K562 (cell line): ENCODE results near the gene TSR3. TPM values are rescaled to one million over a fixed set of nuclear protein-coding genes. Genes with fewer than 3 reads are reported as not detected.

ENCODE experiments used
- ATAC-seq: fragments of 200-7000 bp; cut with Tn5 transposase; 3 replicates; pipeline ENCODE4 v1.9.1; 2020; ENCODE audit warnings: moderate library complexity
- BruUV-seq: library from RNA; stranded (reverse); fragments of 400-500 nt; replicated peaks from 2 replicates; lab custom pipeline; 2021; lab: Mats Ljungman, UMichigan
- CTCF ChIA-PET: fragments of 300-600 bp; formaldehyde crosslinking; extraction: SDS; loops from one replicate; lab custom pipeline; 2021; ENCODE audit warnings: low intra/inter-chr PET ratio; lab: Yijun Ruan, JAX
- POLR2A ChIA-PET: fragments of 300-600, 350-650 bp; sonication (Branson Sonifier 250); formaldehyde crosslinking; extraction: SDS; loops from one replicate; lab custom pipeline; 2021; ENCODE audit warnings: antibody characterized with exemption, inconsistent platforms; lab: Yijun Ruan, JAX
- DNase-seq, 4 experiments: peaks; one replicate each; pipeline versions ENCODE4 v3.0.0 to v3.0.0-alpha.2; 2011 to 2018; ENCODE audit warnings: low spot score in 3 of 4, mixed read lengths in 3 of 4; ENCODE audit errors: extremely low read depth in 1 of 4
- FAIRE-seq: peaks from 2 replicates; lab custom pipeline; 2011; peaks lifted over from hg19 to GRCh38; lab: Jason Lieb, UNC
- H2AFZ ChIP-seq: 2 replicates; pipeline ENCODE4 v1.6.0; 2011; ENCODE audit warnings: low read depth, low read length, control low read depth, inconsistent platforms
- H3K27ac ChIP-seq: fragments of 200-600 bp; 3 replicates; pipeline ENCODE4 v1.8.0; 2011; ENCODE audit warnings: low read depth, mild to moderate bottlenecking, control low read depth, inconsistent platforms, low read length, moderate library complexity, mixed read lengths; ENCODE audit errors: extremely low read depth
- H3K27me3 ChIP-seq, 2 experiments: fragments of 300-600 bp in 1 of 2; 2 replicates in 1 of 2; 3 replicates in 1 of 2; pipeline versions ENCODE4 v1.6.0 to v1.8.0; 2011; ENCODE audit warnings: inconsistent platforms in 2 of 2, low read length in 2 of 2, mild to moderate bottlenecking in 1 of 2, mixed read lengths in 1 of 2, moderate library complexity in 1 of 2; ENCODE audit not compliant: control insufficient read depth in 2 of 2, insufficient read depth in 2 of 2
- H3K36me3 ChIP-seq: fragments of 300-600 bp; 3 replicates; pipeline ENCODE4 v1.8.0; 2011; ENCODE audit warnings: mild to moderate bottlenecking, low read length, inconsistent platforms; ENCODE audit not compliant: control insufficient read depth, insufficient read depth
- H3K4me1 ChIP-seq, 2 experiments: fragments of 200-600 bp in 1 of 2; replicated peaks in 1 of 2; 2 replicates in 1 of 2; 3 replicates in 1 of 2; pipeline versions ENCODE4 v1.5.1 to v1.8.0; 2011; ENCODE audit warnings: inconsistent platforms in 2 of 2, low read length in 2 of 2, mild to moderate bottlenecking in 1 of 2, mixed read lengths in 1 of 2, moderate library complexity in 1 of 2; ENCODE audit not compliant: control insufficient read depth in 2 of 2, insufficient read depth in 2 of 2
- H3K4me2 ChIP-seq: 2 replicates; pipeline ENCODE4 v1.6.1; 2011; ENCODE audit warnings: low read length, control low read depth, inconsistent platforms, mixed read lengths; ENCODE audit not compliant: insufficient read depth
- H3K4me3 ChIP-seq: fragments of 200-600 bp; sonication (generic), shearing (Covaris generic); 2 replicates; pipeline ENCODE4 v1.5.1; 2016; ENCODE audit warnings: control low read depth, inconsistent platforms
- H3K79me2 ChIP-seq: fragments of 200-600 bp; 3 replicates; pipeline ENCODE4 v1.8.0; 2011; ENCODE audit warnings: low read length, inconsistent platforms; ENCODE audit not compliant: control insufficient read depth, insufficient read depth
- H3K9ac ChIP-seq, 2 experiments: 2 replicates each; pipeline versions ENCODE4 v1.6.0 to v1.6.1; 2011; ENCODE audit warnings: low read depth in 2 of 2, low read length in 2 of 2, control low read depth in 1 of 2, inconsistent platforms in 1 of 2, mild to moderate bottlenecking in 1 of 2, mixed read lengths in 1 of 2; ENCODE audit not compliant: insufficient read depth in 1 of 2
- H3K9me1 ChIP-seq: one replicate; pipeline ENCODE4 v1.6.0; 2011; ENCODE audit warnings: inconsistent platforms, mild to moderate bottlenecking, low read length, moderate library complexity; ENCODE audit not compliant: control insufficient read depth, insufficient read depth
- H3K9me3 ChIP-seq: replicated peaks from 2 replicates; pipeline ENCODE4 v1.5.1; 2011; ENCODE audit warnings: low read depth, low read length, inconsistent platforms; ENCODE audit not compliant: control insufficient read depth, insufficient read depth
- H4K20me1 ChIP-seq: replicated peaks from 2 replicates; pipeline ENCODE4 v1.6.1; 2011; ENCODE audit warnings: low read length, inconsistent platforms, mixed read lengths; ENCODE audit not compliant: control insufficient read depth, insufficient read depth
- NCOA4 ChIP-seq: fragments of 450-650 bp; IDR thresholded peaks from 2 replicates; pipeline ENCODE4 v1.6.1; 2018; ENCODE audit warnings: mild to moderate bottlenecking; ENCODE audit not compliant: partially characterized antibody
- PTRF ChIP-seq: fragments of 450-650 bp; IDR thresholded peaks from 2 replicates; pipeline ENCODE4 v1.6.1; 2016; ENCODE audit warnings: mild to moderate bottlenecking, missing genetic modification characterization, missing compliant biosample characterization
- RFX7 ChIP-seq: fragments of 250-450 bp; sonication (Bioruptor Pico); IDR thresholded peaks from 2 replicates; pipeline ENCODE4 v1.5.1; 2021; ENCODE audit warnings: mild to moderate bottlenecking
- TAF1 ChIP-seq: IDR thresholded peaks from 2 replicates; pipeline ENCODE4 v1.6.1; 2011; ENCODE audit warnings: mild to moderate bottlenecking, low read length, moderate library complexity; ENCODE audit not compliant: insufficient read depth, control insufficient read depth, severe bottlenecking; ENCODE audit errors: extremely low read depth
- WGBS: fragments of 100-300 bp; shearing (Covaris generic); methylation state at CpG from one replicate; pipeline ENCODE4 v1.1.6; 2016; ENCODE audit warnings: low coverage, mixed read lengths; ENCODE audit not compliant: insufficient coverage; ENCODE audit errors: missing lambda C conversion rate; 5-methylcytosine and 5-hydroxymethylcytosine counted together
- in situ Hi-C: fragments of 300-500 bp; cut with MboI; formaldehyde crosslinking; loops from 4 replicates; pipeline ENCODE4 v1.15.0; 2018; ENCODE audit warnings: inconsistent platforms, mixed read lengths
- intact Hi-C: fragments of 100-400 bp; cut with micrococcal nuclease; formaldehyde crosslinking; loops from 2 replicates; pipeline ENCODE4 v1.14.2; 2022
- polyA plus RNA-seq, 8 experiments: library from polyadenylated mRNA; depleted of rRNA in 4 of 8; stranded (reverse) in 5 of 8; unstranded in 3 of 8; fragments of >200 nt; fragmentation: Nextera tagmentation in 2 of 8; fragmentation: Illumina TruSeq in 1 of 8; extraction: Ambion mirVana in 2 of 8; extraction: Trizol in 1 of 8; gene quantifications; 2 replicates each; pipeline versions ENCODE4 v1.2.1 to v1.2.3, GENCODE V29; 2011 to 2014; ENCODE audit warnings: inconsistent platforms in 1 of 8, missing spikeins in 1 of 8
- total RNA-seq, 7 experiments: library from RNA; depleted of rRNA in 6 of 7; stranded (reverse); fragments of >200 nt in 6 of 7; fragmentation: Illumina TruSeq in 2 of 7; extraction: Trizol in 2 of 7; gene quantifications; 2 replicates each; pipeline versions ENCODE4 v1.2.1 to v1.2.3, GENCODE V29; 2011 to 2021; ENCODE audit warnings: low replicate concordance in 1 of 7
- TF ChIP-seq, protein P1 (sequence below): sonication (generic); formaldehyde crosslinking; IDR thresholded peaks from 2 replicates; pipeline ENCODE4 v1.9.0; 2022; ENCODE audit warnings: mild to moderate bottlenecking, missing genetic modification reagents
- TF ChIP-seq, protein P2 (sequence below), 2 experiments: fragments of 450-650 bp; IDR thresholded peaks; 2 replicates each; pipeline ENCODE4 v1.6.1; 2016; ENCODE audit warnings: mild to moderate bottlenecking in 2 of 2, borderline replicate concordance in 1 of 2, low read depth in 1 of 2, moderate library complexity in 1 of 2
- TF ChIP-seq, protein P3 (sequence below): fragments of 150-350 bp; conservative IDR thresholded peaks from 2 replicates; pipeline ENCODE4 v1.6.1; 2014; ENCODE audit warnings: low read length
- TF ChIP-seq, protein P4 (sequence below), 3 experiments: fragments of 200-800 bp in 1 of 3; sonication (Bioruptor generic) in 1 of 3; sonication (generic) in 1 of 3; formaldehyde crosslinking in 1 of 3; IDR thresholded peaks; 2 replicates each; pipeline versions ENCODE4 v1.6.1 to v1.8.0; 2016 to 2022; ENCODE audit warnings: mild to moderate bottlenecking in 2 of 3, missing compliant biosample characterization in 2 of 3, missing genetic modification characterization in 2 of 3, missing genetic modification reagents in 1 of 3

TSR3 gene
- total and polyA plus RNA-seq, 9 of the 15 experiments (the other 6 are each of a cell fraction or from before 2014, with no cell fraction given): 1.5 to 74.8 (median 16.5) TPM

DNA sequence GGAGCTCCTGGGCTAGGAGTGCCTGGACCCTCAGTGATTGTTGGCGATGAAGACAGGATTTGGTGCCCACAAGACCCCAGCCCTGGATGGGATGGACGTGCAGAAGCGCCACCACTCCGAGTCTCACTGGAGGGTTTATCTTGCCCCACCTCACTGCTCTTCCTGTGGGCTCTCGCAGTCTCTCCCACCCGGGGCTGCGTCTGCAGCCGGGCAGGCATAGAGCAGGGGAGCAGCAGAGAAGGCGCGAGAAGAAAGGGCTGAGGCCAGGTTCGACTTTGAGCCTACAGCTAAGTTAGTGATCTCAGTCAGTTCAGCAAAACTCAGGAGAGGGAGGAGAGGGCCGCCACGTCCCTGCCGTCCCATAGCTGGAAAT lies 35.7 kb downstream of the TSR3 start:
- FAIRE-seq: no peak
- TF ChIP-seq, protein P1, sequence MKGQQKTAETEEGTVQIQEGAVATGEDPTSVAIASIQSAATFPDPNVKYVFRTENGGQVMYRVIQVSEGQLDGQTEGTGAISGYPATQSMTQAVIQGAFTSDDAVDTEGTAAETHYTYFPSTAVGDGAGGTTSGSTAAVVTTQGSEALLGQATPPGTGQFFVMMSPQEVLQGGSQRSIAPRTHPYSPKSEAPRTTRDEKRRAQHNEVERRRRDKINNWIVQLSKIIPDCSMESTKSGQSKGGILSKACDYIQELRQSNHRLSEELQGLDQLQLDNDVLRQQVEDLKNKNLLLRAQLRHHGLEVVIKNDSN: no peak
- TF ChIP-seq, protein P2, sequence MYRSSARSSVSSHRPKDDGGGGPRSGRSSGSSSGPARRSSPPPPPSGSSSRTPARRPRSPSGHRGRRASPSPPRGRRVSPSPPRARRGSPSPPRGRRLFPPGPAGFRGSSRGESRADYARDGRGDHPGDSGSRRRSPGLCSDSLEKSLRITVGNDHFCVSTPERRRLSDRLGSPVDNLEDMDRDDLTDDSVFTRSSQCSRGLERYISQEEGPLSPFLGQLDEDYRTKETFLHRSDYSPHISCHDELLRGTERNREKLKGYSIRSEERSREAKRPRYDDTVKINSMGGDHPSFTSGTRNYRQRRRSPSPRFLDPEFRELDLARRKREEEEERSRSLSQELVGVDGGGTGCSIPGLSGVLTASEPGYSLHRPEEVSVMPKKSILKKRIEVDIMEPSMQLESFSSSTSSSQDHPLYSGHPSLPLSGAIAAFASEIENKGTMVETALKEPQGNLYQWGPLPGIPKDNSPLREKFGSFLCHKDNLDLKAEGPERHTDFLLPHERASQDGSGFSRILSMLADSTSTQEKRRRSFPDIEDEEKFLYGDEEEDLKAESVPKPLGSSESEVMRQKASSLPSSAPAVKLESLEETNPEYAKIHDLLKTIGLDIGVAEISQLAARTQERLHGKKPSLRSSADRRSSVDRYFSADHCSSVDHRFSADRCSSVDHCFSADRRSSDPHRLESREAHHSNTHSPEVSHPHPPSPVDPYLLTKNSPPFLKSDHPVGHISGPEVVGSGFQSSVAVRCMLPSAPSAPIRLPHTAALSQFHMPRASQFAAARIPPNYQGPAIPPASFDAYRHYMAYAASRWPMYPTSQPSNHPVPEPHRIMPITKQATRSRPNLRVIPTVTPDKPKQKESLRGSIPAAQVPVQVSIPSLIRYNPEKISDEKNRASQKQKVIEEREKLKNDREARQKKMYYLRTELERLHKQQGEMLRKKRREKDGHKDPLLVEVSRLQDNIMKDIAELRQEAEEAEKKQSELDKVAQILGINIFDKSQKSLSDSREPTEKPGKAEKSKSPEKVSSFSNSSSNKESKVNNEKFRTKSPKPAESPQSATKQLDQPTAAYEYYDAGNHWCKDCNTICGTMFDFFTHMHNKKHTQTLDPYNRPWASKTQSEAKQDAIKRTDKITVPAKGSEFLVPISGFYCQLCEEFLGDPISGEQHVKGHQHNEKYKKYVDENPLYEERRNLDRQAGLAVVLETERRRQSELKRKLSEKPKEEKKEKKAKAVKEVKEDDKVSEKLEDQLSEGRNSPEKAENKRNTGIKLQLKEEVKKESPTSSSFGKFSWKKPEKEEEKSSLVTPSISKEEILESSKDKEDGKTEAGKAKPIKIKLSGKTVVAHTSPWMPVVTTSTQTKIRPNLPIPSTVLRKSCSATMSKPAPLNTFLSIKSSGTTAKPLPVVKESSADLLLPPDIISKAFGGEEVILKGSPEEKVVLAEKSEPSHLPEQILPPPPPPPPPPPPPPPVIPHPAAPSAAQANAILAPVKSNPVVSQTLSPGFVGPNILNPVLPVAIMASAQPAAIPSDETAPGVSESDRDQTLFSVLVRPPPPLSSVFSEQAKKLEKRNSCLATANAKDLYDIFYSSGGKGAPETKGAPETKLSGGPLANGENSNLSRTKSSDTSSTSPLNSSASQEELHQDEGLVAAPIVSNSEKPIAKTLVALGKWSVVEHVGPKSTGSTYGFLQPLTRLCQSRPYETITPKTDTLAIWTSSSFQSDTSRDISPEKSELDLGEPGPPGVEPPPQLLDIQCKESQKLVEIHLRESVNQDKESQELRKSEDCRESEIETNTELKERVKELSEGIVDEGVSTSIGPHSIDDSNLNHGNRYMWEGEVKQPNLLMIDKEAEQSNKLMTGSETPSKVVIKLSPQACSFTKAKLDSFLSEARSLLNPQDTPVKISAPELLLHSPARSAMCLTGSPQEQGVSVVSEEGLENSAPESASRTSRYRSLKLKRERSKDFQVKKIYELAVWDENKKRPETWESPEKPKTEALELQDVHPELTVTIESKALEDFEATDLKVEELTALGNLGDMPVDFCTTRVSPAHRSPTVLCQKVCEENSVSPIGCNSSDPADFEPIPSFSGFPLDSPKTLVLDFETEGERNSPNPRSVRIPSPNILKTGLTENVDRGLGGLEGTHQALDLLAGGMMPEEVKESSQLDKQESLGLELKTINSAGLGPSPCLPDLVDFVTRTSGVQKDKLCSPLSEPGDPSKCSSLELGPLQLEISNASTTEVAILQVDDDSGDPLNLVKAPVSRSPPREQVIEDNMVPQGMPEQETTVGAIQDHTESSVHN (IDR thresholded peaks at IDR 0.05; ENCODE audit: borderline replicate concordance in 1 of 2, low read depth in 1 of 2): no peak
- TF ChIP-seq, protein P3, sequence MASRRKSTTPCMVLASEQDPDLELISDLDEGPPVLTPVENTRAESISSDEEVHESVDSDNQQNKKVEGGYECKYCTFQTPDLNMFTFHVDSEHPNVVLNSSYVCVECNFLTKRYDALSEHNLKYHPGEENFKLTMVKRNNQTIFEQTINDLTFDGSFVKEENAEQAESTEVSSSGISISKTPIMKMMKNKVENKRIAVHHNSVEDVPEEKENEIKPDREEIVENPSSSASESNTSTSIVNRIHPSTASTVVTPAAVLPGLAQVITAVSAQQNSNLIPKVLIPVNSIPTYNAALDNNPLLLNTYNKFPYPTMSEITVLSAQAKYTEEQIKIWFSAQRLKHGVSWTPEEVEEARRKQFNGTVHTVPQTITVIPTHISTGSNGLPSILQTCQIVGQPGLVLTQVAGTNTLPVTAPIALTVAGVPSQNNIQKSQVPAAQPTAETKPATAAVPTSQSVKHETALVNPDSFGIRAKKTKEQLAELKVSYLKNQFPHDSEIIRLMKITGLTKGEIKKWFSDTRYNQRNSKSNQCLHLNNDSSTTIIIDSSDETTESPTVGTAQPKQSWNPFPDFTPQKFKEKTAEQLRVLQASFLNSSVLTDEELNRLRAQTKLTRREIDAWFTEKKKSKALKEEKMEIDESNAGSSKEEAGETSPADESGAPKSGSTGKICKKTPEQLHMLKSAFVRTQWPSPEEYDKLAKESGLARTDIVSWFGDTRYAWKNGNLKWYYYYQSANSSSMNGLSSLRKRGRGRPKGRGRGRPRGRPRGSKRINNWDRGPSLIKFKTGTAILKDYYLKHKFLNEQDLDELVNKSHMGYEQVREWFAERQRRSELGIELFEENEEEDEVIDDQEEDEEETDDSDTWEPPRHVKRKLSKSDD: no peak
- no peak for TF ChIP-seq PTRF (tag)
- no peak for TF ChIP-seq TAF1
- TF ChIP-seq, protein P4, sequence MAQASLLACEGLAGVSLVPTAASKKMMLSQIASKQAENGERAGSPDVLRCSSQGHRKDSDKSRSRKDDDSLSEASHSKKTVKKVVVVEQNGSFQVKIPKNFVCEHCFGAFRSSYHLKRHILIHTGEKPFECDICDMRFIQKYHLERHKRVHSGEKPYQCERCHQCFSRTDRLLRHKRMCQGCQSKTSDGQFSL (CRISPR knock-in tag; IDR thresholded peaks at IDR 0.05): no peak
- TF ChIP-seq, protein P4 (tag; IDR thresholded peaks at IDR 0.05): no peak
- no peak for TF ChIP-seq NCOA4
- no peak for TF ChIP-seq RFX7 (CRISPR knock-in tag)

More for the DNA sequence above, 35.7 kb downstream of the TSR3 start:
- Histone ChIP-seq H3K27me3 (no peaks in the 10 kb centered on the region), H3K9ac (peak overlapping the region in 1 of 2 experiments; percentile 58; a peak in 1 of 4 replicates), H2AFZ (no peak overlapping the region), H3K4me2 (no peak overlapping the region), H3K4me1 (peaks cover 7 to 37% of the 10 kb centered on the region in 2 experiments), H3K79me2 (peaks cover 52% of the 10 kb centered on the region), H3K9me1 (peaks cover 16% of the 10 kb centered on the region), H3K36me3 (peaks cover 99% of the 10 kb centered on the region), H3K9me3 (no peaks in the 10 kb centered on the region), H4K20me1 (peaks cover 39% of the 10 kb centered on the region), H3K27ac (no peak overlapping the region), H3K4me3 (no peak overlapping the region)
- in situ Hi-C loops: no loop called here
- intact Hi-C loops: no loop called here
- no peak for ATAC-seq
- 99% methylated on average over 13 of the region's 14 CpGs for WGBS
- ChIA-PET CTCF (no interaction called here), POLR2A (interaction anchor here (0.7 to 2.4 kb wide), 6 partner anchors 9 to 36 kb away, joined by 3 to 15 read pairs (median 6); no protein-coding TSS in a partner anchor)
- no peak for DNase-seq
- no TSS peak for BruUV-seq
